H9 (cell line): ENCODE measurements around the gene GALNT16. TPM values are rescaled to one million over a fixed set of nuclear protein-coding genes. Genes with fewer than 3 reads are reported as not detected.

ENCODE experiments used
- DNase-seq: peaks from one replicate; pipeline ENCODE4 v3.0.0-alpha.2; 2017
- H2AFZ ChIP-seq: one replicate; pipeline ENCODE4 v1.6.1; 2013; ENCODE audit warnings: mild to moderate bottlenecking, low read length, control low read depth, moderate library complexity
- H2AK5ac ChIP-seq: 2 replicates; pipeline ENCODE4 v1.6.1; 2013; ENCODE audit warnings: low read length, control low read depth, mixed read lengths; ENCODE audit not compliant: insufficient read length
- H2BK120ac ChIP-seq: one replicate; pipeline ENCODE4 v1.6.1; 2013; ENCODE audit warnings: low read depth, mild to moderate bottlenecking, low read length, control low read depth, inconsistent platforms; ENCODE audit not compliant: poor library complexity, severe bottlenecking
- H2BK12ac ChIP-seq: 2 replicates; pipeline ENCODE4 v1.6.1; 2013; ENCODE audit warnings: low read length, control low read depth, mixed read lengths, low read depth; ENCODE audit not compliant: insufficient read length
- H2BK15ac ChIP-seq: 2 replicates; pipeline ENCODE4 v1.6.1; 2013; ENCODE audit warnings: low read depth, low read length, control low read depth
- H2BK20ac ChIP-seq: one replicate; pipeline ENCODE4 v1.6.1; 2013; ENCODE audit warnings: low read depth, mild to moderate bottlenecking, low read length, control low read depth, inconsistent platforms; ENCODE audit not compliant: poor library complexity, severe bottlenecking
- H2BK5ac ChIP-seq: 2 replicates; pipeline ENCODE4 v1.6.1; 2013; ENCODE audit warnings: low read length, control low read depth, mixed read lengths; ENCODE audit not compliant: insufficient read length
- H3K14ac ChIP-seq: 2 replicates; pipeline ENCODE4 v1.6.1; 2013; ENCODE audit warnings: low read length, control low read depth; ENCODE audit not compliant: insufficient read depth
- H3K18ac ChIP-seq: 2 replicates; pipeline ENCODE4 v1.6.1; 2013; ENCODE audit warnings: low read depth, mild to moderate bottlenecking, mixed read lengths, low read length, control low read depth; ENCODE audit not compliant: insufficient read length
- H3K23ac ChIP-seq: 2 replicates; pipeline ENCODE4 v1.6.1; 2013; ENCODE audit warnings: low read length, control low read depth, mixed read lengths, low read depth; ENCODE audit not compliant: insufficient read length
- H3K23me2 ChIP-seq: 2 replicates; pipeline ENCODE4 v1.6.1; 2013; ENCODE audit warnings: low read depth, mild to moderate bottlenecking, mixed read lengths, low read length, control low read depth; ENCODE audit not compliant: insufficient read length, poor library complexity, severe bottlenecking
- H3K27ac ChIP-seq: 2 replicates; pipeline ENCODE4 v1.5.1; 2013; ENCODE audit warnings: low read length, control low read depth, mixed read lengths, low read depth; ENCODE audit not compliant: insufficient read length
- H3K27me3 ChIP-seq: 2 replicates; pipeline ENCODE4 v1.6.1; 2013; ENCODE audit warnings: low read length, control low read depth, inconsistent platforms; ENCODE audit not compliant: insufficient read depth
- H3K4ac ChIP-seq: 2 replicates; pipeline ENCODE4 v1.6.1; 2013; ENCODE audit warnings: low read depth, mild to moderate bottlenecking, control low read depth, inconsistent platforms, low read length, moderate library complexity
- H3K4me1 ChIP-seq: 2 replicates; pipeline ENCODE4 v1.6.1; 2013; ENCODE audit warnings: low read length, control low read depth, inconsistent platforms; ENCODE audit not compliant: insufficient read depth
- H3K4me2 ChIP-seq: 2 replicates; pipeline ENCODE4 v1.6.1; 2013; ENCODE audit warnings: low read length, control low read depth, mixed read lengths; ENCODE audit not compliant: insufficient read length, insufficient read depth
- H3K56ac ChIP-seq: 2 replicates; pipeline ENCODE4 v1.6.1; 2013; ENCODE audit warnings: low read depth, mild to moderate bottlenecking, mixed read lengths, low read length, control low read depth; ENCODE audit not compliant: insufficient read length
- H3K79me1 ChIP-seq: 2 replicates; pipeline ENCODE4 v1.6.1; 2013; ENCODE audit warnings: low read depth, mild to moderate bottlenecking, moderate library complexity, low read length, control low read depth, inconsistent platforms; ENCODE audit not compliant: insufficient read depth, poor library complexity, severe bottlenecking
- H3K79me2 ChIP-seq: 2 replicates; pipeline ENCODE4 v1.6.1; 2013; ENCODE audit warnings: low read length, control low read depth, inconsistent platforms; ENCODE audit not compliant: insufficient read depth
- H3K9ac ChIP-seq: 2 replicates; pipeline ENCODE4 v1.6.1; 2013; ENCODE audit warnings: low read length, control low read depth, mixed read lengths; ENCODE audit not compliant: insufficient read length; ENCODE audit errors: extremely low read depth
- H3K9me3 ChIP-seq: one replicate; pipeline ENCODE4 v1.6.1; 2013; ENCODE audit warnings: low read depth, low read length, inconsistent platforms; ENCODE audit not compliant: control insufficient read depth
- H3T11ph ChIP-seq: one replicate; pipeline ENCODE4 v1.6.1; 2013; ENCODE audit warnings: mild to moderate bottlenecking, low read length, control low read depth, inconsistent platforms
- H4K20me1 ChIP-seq: one replicate; pipeline ENCODE4 v1.6.1; 2013; ENCODE audit not compliant: control insufficient read depth, insufficient read length, insufficient read depth
- H4K5ac ChIP-seq: 2 replicates; pipeline ENCODE4 v1.6.1; 2013; ENCODE audit warnings: low read depth, mild to moderate bottlenecking, mixed read lengths, low read length, control low read depth; ENCODE audit not compliant: insufficient read length
- H4K8ac ChIP-seq: replicated peaks from 2 replicates; pipeline ENCODE4 v1.6.1; 2013; ENCODE audit warnings: low read length, control low read depth, mixed read lengths, low read depth; ENCODE audit not compliant: insufficient read length
- H4K91ac ChIP-seq: 2 replicates; pipeline ENCODE4 v1.6.1; 2013; ENCODE audit warnings: low read depth, mild to moderate bottlenecking, moderate library complexity, mixed read lengths, low read length, control low read depth; ENCODE audit not compliant: insufficient read length
- H3K27ac Mint-ChIP-seq, 3 experiments: 2 replicates in 2 of 3; 3 replicates in 1 of 3; pipeline ENCODE4 v1.8.0; 2020 to 2021; ENCODE audit warnings: mixed read lengths in 3 of 3, mild to moderate bottlenecking in 1 of 3, moderate library complexity in 1 of 3
- H3K27me3 Mint-ChIP-seq: 2 replicates; pipeline ENCODE4 v1.8.0; 2021; ENCODE audit warnings: low read depth, mild to moderate bottlenecking, moderate library complexity, mixed read lengths
- H3K36me3 Mint-ChIP-seq, 3 experiments: 2 replicates in 2 of 3; 3 replicates in 1 of 3; pipeline ENCODE4 v1.8.0; 2020 to 2021; ENCODE audit warnings: low read depth in 3 of 3, mixed read lengths in 3 of 3; ENCODE audit not compliant: insufficient read depth in 1 of 3
- H3K4me1 Mint-ChIP-seq, 2 experiments: 2 replicates each; pipeline ENCODE4 v1.8.0; 2020; ENCODE audit warnings: mixed read lengths in 2 of 2
- H3K4me3 Mint-ChIP-seq, 2 experiments: 2 replicates in 1 of 2; 3 replicates in 1 of 2; pipeline ENCODE4 v1.8.0; 2020 to 2021; ENCODE audit warnings: mild to moderate bottlenecking in 2 of 2, mixed read lengths in 2 of 2, moderate library complexity in 1 of 2
- H3K9me3 Mint-ChIP-seq, 2 experiments: 2 replicates in 1 of 2; 3 replicates in 1 of 2; pipeline ENCODE4 v1.8.0; 2020; ENCODE audit warnings: mild to moderate bottlenecking in 2 of 2, mixed read lengths in 2 of 2, moderate library complexity in 1 of 2
- WGBS: extraction: QIAGEN DNeasy Blood & Tissue Kit; methylation state at CpG from one replicate; pipeline ENCODE4 v1.1.7; 2013; ENCODE audit warnings: missing lambda C conversion rate, low lambda C conversion rate, mixed read lengths; ENCODE audit not compliant: insufficient read length; ENCODE audit errors: extremely low coverage; 5-methylcytosine and 5-hydroxymethylcytosine counted together
- total RNA-seq: library from RNA; stranded (reverse); gene quantifications from 2 replicates; pipeline ENCODE4 v1.2.1, GENCODE V29; 2021
- TF ChIP-seq, protein P1 (sequence below): fragments of 200-600 bp; sonication (generic); conservative IDR thresholded peaks from 3 replicates; pipeline ENCODE4 v1.8.0; 2021; ENCODE audit warnings: antibody characterized with exemption, mild to moderate bottlenecking

The GALNT16 gene
- total RNA-seq, 1 experiment from 2014 or later = 2.3 TPM

DNA sequence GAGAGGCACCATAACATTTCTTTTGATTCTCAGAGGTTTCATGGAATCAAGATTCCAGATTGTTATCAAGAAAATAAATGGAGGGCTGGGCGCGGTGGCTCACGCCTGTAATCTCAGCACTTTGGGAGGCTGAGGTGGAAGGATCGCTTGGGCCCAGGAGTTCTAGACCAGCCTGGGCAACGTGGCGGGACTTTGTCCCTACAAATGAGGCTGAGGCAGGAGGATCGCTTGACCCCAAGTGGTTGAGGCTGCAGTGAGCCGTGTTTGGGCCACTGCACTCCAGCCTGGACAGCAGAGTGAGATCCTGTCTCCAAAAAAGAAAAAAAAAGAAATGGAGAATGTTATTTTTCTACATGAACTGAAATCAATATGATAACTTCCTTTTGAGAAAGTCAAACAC is 139.8 kb downstream of the GALNT16 start:
- peaks cover 26 to 30% of the 10 kb centered on the region in 2 experiments for H3K4me1 Mint-ChIP-seq
- Histone ChIP-seq H3K4me1 (0 out of 2 replicates have a peak, but pooled peaks cover 2% of the 10 kb centered on the region), H4K91ac (no peak overlapping the region), H2BK20ac (no peak overlapping the region), H3K4ac (no peak overlapping the region), H3K18ac (no peak overlapping the region), H4K5ac (no peak overlapping the region), H2BK5ac (no peak overlapping the region), H3K4me2 (peak overlapping the region; percentile 97), H3K23me2 (peaks cover 12% of the 10 kb centered on the region), H3T11ph (no peak overlapping the region), H3K14ac (no peak overlapping the region), H3K79me2 (peaks cover 38% of the 10 kb centered on the region; the same call in 1 of the 2 replicates), H2AFZ (no peak overlapping the region), H2BK15ac (no peak overlapping the region), H3K27me3 (no peaks in the 10 kb centered on the region), H3K9ac (no peak overlapping the region), H2BK12ac (no peak overlapping the region), H3K27ac (no peak overlapping the region), H4K8ac (no peak overlapping the region), H4K20me1 (no peaks in the 10 kb centered on the region), H3K9me3 (no peaks in the 10 kb centered on the region), H3K23ac (no peak overlapping the region), H3K79me1 (peaks cover 3% of the 10 kb centered on the region), H2AK5ac (no peak overlapping the region), H2BK120ac (no peak overlapping the region), H3K56ac (no peak overlapping the region)
- no peaks in the 10 kb centered on the region for H3K27me3 Mint-ChIP-seq
- H3K4me3 Mint-ChIP-seq = peak overlapping the region; percentile 91 to 94
- DNase-seq = no peak
- no CpG with 5 or more reads among the region's 8 CpGs for WGBS
- TF ChIP-seq, protein P1, sequence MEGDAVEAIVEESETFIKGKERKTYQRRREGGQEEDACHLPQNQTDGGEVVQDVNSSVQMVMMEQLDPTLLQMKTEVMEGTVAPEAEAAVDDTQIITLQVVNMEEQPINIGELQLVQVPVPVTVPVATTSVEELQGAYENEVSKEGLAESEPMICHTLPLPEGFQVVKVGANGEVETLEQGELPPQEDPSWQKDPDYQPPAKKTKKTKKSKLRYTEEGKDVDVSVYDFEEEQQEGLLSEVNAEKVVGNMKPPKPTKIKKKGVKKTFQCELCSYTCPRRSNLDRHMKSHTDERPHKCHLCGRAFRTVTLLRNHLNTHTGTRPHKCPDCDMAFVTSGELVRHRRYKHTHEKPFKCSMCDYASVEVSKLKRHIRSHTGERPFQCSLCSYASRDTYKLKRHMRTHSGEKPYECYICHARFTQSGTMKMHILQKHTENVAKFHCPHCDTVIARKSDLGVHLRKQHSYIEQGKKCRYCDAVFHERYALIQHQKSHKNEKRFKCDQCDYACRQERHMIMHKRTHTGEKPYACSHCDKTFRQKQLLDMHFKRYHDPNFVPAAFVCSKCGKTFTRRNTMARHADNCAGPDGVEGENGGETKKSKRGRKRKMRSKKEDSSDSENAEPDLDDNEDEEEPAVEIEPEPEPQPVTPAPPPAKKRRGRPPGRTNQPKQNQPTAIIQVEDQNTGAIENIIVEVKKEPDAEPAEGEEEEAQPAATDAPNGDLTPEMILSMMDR = no peak
- H3K36me3 Mint-ChIP-seq = peaks cover 17 to 25% (median 24%) of the 10 kb centered on the region in 3 experiments; a peak in 5 of 7 replicates
- H3K27ac Mint-ChIP-seq = no peak overlapping the region
- H3K9me3 Mint-ChIP-seq = no peaks in the 10 kb centered on the region
